H9 (cell line): ENCODE data around the gene CDH15. TPM values are rescaled to one million over a fixed set of nuclear protein-coding genes. Genes with fewer than 3 reads are reported as not detected.
A peak's percentile ranks its signal among the peaks of the same experiment; 100 is the strongest.

Source experiments
- DNase-seq: peaks from one replicate; pipeline ENCODE4 v3.0.0-alpha.2; 2017
- H2AFZ ChIP-seq: one replicate; pipeline ENCODE4 v1.6.1; 2013; ENCODE audit warnings: mild to moderate bottlenecking, low read length, control low read depth, moderate library complexity
- H2AK5ac ChIP-seq: 2 replicates; pipeline ENCODE4 v1.6.1; 2013; ENCODE audit warnings: low read length, control low read depth, mixed read lengths; ENCODE audit not compliant: insufficient read length
- H2BK120ac ChIP-seq: one replicate; pipeline ENCODE4 v1.6.1; 2013; ENCODE audit warnings: low read depth, mild to moderate bottlenecking, low read length, control low read depth, inconsistent platforms; ENCODE audit not compliant: poor library complexity, severe bottlenecking
- H2BK12ac ChIP-seq: 2 replicates; pipeline ENCODE4 v1.6.1; 2013; ENCODE audit warnings: low read length, control low read depth, mixed read lengths, low read depth; ENCODE audit not compliant: insufficient read length
- H2BK15ac ChIP-seq: 2 replicates; pipeline ENCODE4 v1.6.1; 2013; ENCODE audit warnings: low read depth, low read length, control low read depth
- H2BK20ac ChIP-seq: one replicate; pipeline ENCODE4 v1.6.1; 2013; ENCODE audit warnings: low read depth, mild to moderate bottlenecking, low read length, control low read depth, inconsistent platforms; ENCODE audit not compliant: poor library complexity, severe bottlenecking
- H2BK5ac ChIP-seq: 2 replicates; pipeline ENCODE4 v1.6.1; 2013; ENCODE audit warnings: low read length, control low read depth, mixed read lengths; ENCODE audit not compliant: insufficient read length
- H3K14ac ChIP-seq: 2 replicates; pipeline ENCODE4 v1.6.1; 2013; ENCODE audit warnings: low read length, control low read depth; ENCODE audit not compliant: insufficient read depth
- H3K18ac ChIP-seq: 2 replicates; pipeline ENCODE4 v1.6.1; 2013; ENCODE audit warnings: low read depth, mild to moderate bottlenecking, mixed read lengths, low read length, control low read depth; ENCODE audit not compliant: insufficient read length
- H3K23ac ChIP-seq: 2 replicates; pipeline ENCODE4 v1.6.1; 2013; ENCODE audit warnings: low read length, control low read depth, mixed read lengths, low read depth; ENCODE audit not compliant: insufficient read length
- H3K23me2 ChIP-seq: 2 replicates; pipeline ENCODE4 v1.6.1; 2013; ENCODE audit warnings: low read depth, mild to moderate bottlenecking, mixed read lengths, low read length, control low read depth; ENCODE audit not compliant: insufficient read length, poor library complexity, severe bottlenecking
- H3K27ac ChIP-seq: 2 replicates; pipeline ENCODE4 v1.5.1; 2013; ENCODE audit warnings: low read length, control low read depth, mixed read lengths, low read depth; ENCODE audit not compliant: insufficient read length
- H3K27me3 ChIP-seq: 2 replicates; pipeline ENCODE4 v1.6.1; 2013; ENCODE audit warnings: low read length, control low read depth, inconsistent platforms; ENCODE audit not compliant: insufficient read depth
- H3K4ac ChIP-seq: 2 replicates; pipeline ENCODE4 v1.6.1; 2013; ENCODE audit warnings: low read depth, mild to moderate bottlenecking, control low read depth, inconsistent platforms, low read length, moderate library complexity
- H3K4me1 ChIP-seq: 2 replicates; pipeline ENCODE4 v1.6.1; 2013; ENCODE audit warnings: low read length, control low read depth, inconsistent platforms; ENCODE audit not compliant: insufficient read depth
- H3K4me2 ChIP-seq: 2 replicates; pipeline ENCODE4 v1.6.1; 2013; ENCODE audit warnings: low read length, control low read depth, mixed read lengths; ENCODE audit not compliant: insufficient read length, insufficient read depth
- H3K56ac ChIP-seq: 2 replicates; pipeline ENCODE4 v1.6.1; 2013; ENCODE audit warnings: low read depth, mild to moderate bottlenecking, mixed read lengths, low read length, control low read depth; ENCODE audit not compliant: insufficient read length
- H3K79me1 ChIP-seq: 2 replicates; pipeline ENCODE4 v1.6.1; 2013; ENCODE audit warnings: low read depth, mild to moderate bottlenecking, moderate library complexity, low read length, control low read depth, inconsistent platforms; ENCODE audit not compliant: insufficient read depth, poor library complexity, severe bottlenecking
- H3K79me2 ChIP-seq: 2 replicates; pipeline ENCODE4 v1.6.1; 2013; ENCODE audit warnings: low read length, control low read depth, inconsistent platforms; ENCODE audit not compliant: insufficient read depth
- H3K9ac ChIP-seq: 2 replicates; pipeline ENCODE4 v1.6.1; 2013; ENCODE audit warnings: low read length, control low read depth, mixed read lengths; ENCODE audit not compliant: insufficient read length; ENCODE audit errors: extremely low read depth
- H3K9me3 ChIP-seq: one replicate; pipeline ENCODE4 v1.6.1; 2013; ENCODE audit warnings: low read depth, low read length, inconsistent platforms; ENCODE audit not compliant: control insufficient read depth
- H3T11ph ChIP-seq: one replicate; pipeline ENCODE4 v1.6.1; 2013; ENCODE audit warnings: mild to moderate bottlenecking, low read length, control low read depth, inconsistent platforms
- H4K20me1 ChIP-seq: one replicate; pipeline ENCODE4 v1.6.1; 2013; ENCODE audit not compliant: control insufficient read depth, insufficient read length, insufficient read depth
- H4K5ac ChIP-seq: 2 replicates; pipeline ENCODE4 v1.6.1; 2013; ENCODE audit warnings: low read depth, mild to moderate bottlenecking, mixed read lengths, low read length, control low read depth; ENCODE audit not compliant: insufficient read length
- H4K8ac ChIP-seq: replicated peaks from 2 replicates; pipeline ENCODE4 v1.6.1; 2013; ENCODE audit warnings: low read length, control low read depth, mixed read lengths, low read depth; ENCODE audit not compliant: insufficient read length
- H4K91ac ChIP-seq: 2 replicates; pipeline ENCODE4 v1.6.1; 2013; ENCODE audit warnings: low read depth, mild to moderate bottlenecking, moderate library complexity, mixed read lengths, low read length, control low read depth; ENCODE audit not compliant: insufficient read length
- H3K27ac Mint-ChIP-seq, 3 experiments: 2 replicates in 2 of 3; 3 replicates in 1 of 3; pipeline ENCODE4 v1.8.0; 2020 to 2021; ENCODE audit warnings: mixed read lengths in 3 of 3, mild to moderate bottlenecking in 1 of 3, moderate library complexity in 1 of 3
- H3K27me3 Mint-ChIP-seq: 2 replicates; pipeline ENCODE4 v1.8.0; 2021; ENCODE audit warnings: low read depth, mild to moderate bottlenecking, moderate library complexity, mixed read lengths
- H3K36me3 Mint-ChIP-seq, 3 experiments: 2 replicates in 2 of 3; 3 replicates in 1 of 3; pipeline ENCODE4 v1.8.0; 2020 to 2021; ENCODE audit warnings: low read depth in 3 of 3, mixed read lengths in 3 of 3; ENCODE audit not compliant: insufficient read depth in 1 of 3
- H3K4me1 Mint-ChIP-seq, 2 experiments: 2 replicates each; pipeline ENCODE4 v1.8.0; 2020; ENCODE audit warnings: mixed read lengths in 2 of 2
- H3K4me3 Mint-ChIP-seq, 2 experiments: 2 replicates in 1 of 2; 3 replicates in 1 of 2; pipeline ENCODE4 v1.8.0; 2020 to 2021; ENCODE audit warnings: mild to moderate bottlenecking in 2 of 2, mixed read lengths in 2 of 2, moderate library complexity in 1 of 2
- H3K9me3 Mint-ChIP-seq, 2 experiments: 2 replicates in 1 of 2; 3 replicates in 1 of 2; pipeline ENCODE4 v1.8.0; 2020; ENCODE audit warnings: mild to moderate bottlenecking in 2 of 2, mixed read lengths in 2 of 2, moderate library complexity in 1 of 2
- CTCF ChIP-seq: fragments of 200-600 bp; sonication (generic); conservative IDR thresholded peaks from 3 replicates; pipeline ENCODE4 v1.8.0; 2021; ENCODE audit warnings: antibody characterized with exemption, mild to moderate bottlenecking
- WGBS: extraction: QIAGEN DNeasy Blood & Tissue Kit; methylation state at CpG from one replicate; pipeline ENCODE4 v1.1.7; 2013; ENCODE audit warnings: missing lambda C conversion rate, low lambda C conversion rate, mixed read lengths; ENCODE audit not compliant: insufficient read length; ENCODE audit errors: extremely low coverage; 5-methylcytosine and 5-hydroxymethylcytosine counted together
- total RNA-seq: library from RNA; stranded (reverse); gene quantifications from 2 replicates; pipeline ENCODE4 v1.2.1, GENCODE V29; 2021

The CDH15 gene
- total RNA-seq, 1 experiment from 2014 or later, result 0.28 TPM

GRCh38 chr16:89219365-89219764 is 47.8 kb downstream of the CDH15 start:
- H2BK15ac ChIP-seq, result no peak overlapping the region
- peaks cover 3% of the 10 kb centered on the region for H3K23me2 ChIP-seq
- no peak overlapping the region for H4K8ac ChIP-seq
- H3K9me3 Mint-ChIP-seq, result no peaks in the 10 kb centered on the region
- H2AFZ ChIP-seq, result no peak overlapping the region
- no peak overlapping the region for H3K14ac ChIP-seq
- TF ChIP-seq CTCF, result no peak
- H3K4me1 ChIP-seq, result no peaks in the 10 kb centered on the region
- H3K56ac ChIP-seq, result no peak overlapping the region
- H3K9ac ChIP-seq, result no peak overlapping the region
- no peak overlapping the region for H2BK5ac ChIP-seq
- no peak overlapping the region for H3K27ac ChIP-seq
- peak overlapping the region; percentile 39 to 85; a peak in 4 of 5 replicates for H3K4me3 Mint-ChIP-seq
- no peak overlapping the region for H2BK12ac ChIP-seq
- H2AK5ac ChIP-seq, result no peak overlapping the region
- H3K36me3 Mint-ChIP-seq, result peaks cover 13 to 26% (median 21%) of the 10 kb centered on the region in 3 experiments; a peak in 6 of 7 replicates
- no peak overlapping the region for H3K27ac Mint-ChIP-seq
- no peaks in the 10 kb centered on the region for H3K27me3 ChIP-seq
- H3T11ph ChIP-seq, result no peak overlapping the region
- peaks cover 2% of the 10 kb centered on the region; the same call in 1 of the 2 replicates for H3K27me3 Mint-ChIP-seq
- no peak overlapping the region for H4K91ac ChIP-seq
- H2BK120ac ChIP-seq, result no peak overlapping the region
- no peak overlapping the region for H3K23ac ChIP-seq
- no peak overlapping the region for H3K4me2 ChIP-seq
- H3K79me1 ChIP-seq, result no peaks in the 10 kb centered on the region
- H2BK20ac ChIP-seq, result no peak overlapping the region
- peaks cover 7 to 12% of the 10 kb centered on the region in 2 experiments for H3K4me1 Mint-ChIP-seq
- no peaks in the 10 kb centered on the region for H3K9me3 ChIP-seq
- H3K79me2 ChIP-seq, result no peaks in the 10 kb centered on the region
- H4K5ac ChIP-seq, result no peak overlapping the region
- DNase-seq, result no peak
- H4K20me1 ChIP-seq, result no peaks in the 10 kb centered on the region
- no peak overlapping the region for H3K4ac ChIP-seq
- no CpG with 5 or more reads among the region's 5 CpGs for WGBS
- no peak overlapping the region for H3K18ac ChIP-seq
